Measurements from ENCODE around the gene INHBC.

The INHBC gene

GRCh38 chr12:57476162-57476992 is 41.8 kb downstream of the INHBC start:
- H3K27me3 ChIP-seq (ENCODE audit: control insufficient read depth in 1 of 2, insufficient read depth in 2 of 2, low read length in 2 of 2): peaks cover 37 to 50% of the 10 kb centered on the region in 2 donors
- H3K9me3 ChIP-seq (ENCODE audit: control insufficient read depth in 2 of 2, low read length in 2 of 2): no peaks in the 10 kb centered on the region
- no peak overlapping the region for H3K27ac ChIP-seq (ENCODE audit: low read length)
- H3K4me3 ChIP-seq (ENCODE audit: low read length in 2 of 2): peak overlapping the region; percentile 51 to 68
- peaks cover 17% of the 10 kb centered on the region for H3K4me1 ChIP-seq (ENCODE audit: control insufficient read depth, insufficient read depth, low read length)
- H3K36me3 ChIP-seq (ENCODE audit: control insufficient read depth in 2 of 2, insufficient read depth in 2 of 2, low read length in 2 of 2): no peaks in the 10 kb centered on the region
- peak overlapping the region in 1 of 2 donors; percentile 16 for H3K9ac ChIP-seq (ENCODE audit: low read length in 2 of 2)

GRCh38 chr12:57476993-57477709 is 42.6 kb downstream of the INHBC start:
- Histone ChIP-seq H3K4me3 (ENCODE audit: low read length in 2 of 2) (peak overlapping the region in 1 of 2 donors; percentile 44), H3K9me3 (ENCODE audit: control insufficient read depth in 2 of 2, low read length in 2 of 2) (no peaks in the 10 kb centered on the region), H3K27ac (ENCODE audit: low read length) (no peak overlapping the region), H3K4me1 (ENCODE audit: control insufficient read depth, insufficient read depth, low read length) (peaks cover 17% of the 10 kb centered on the region), H3K27me3 (ENCODE audit: control insufficient read depth in 1 of 2, insufficient read depth in 2 of 2, low read length in 2 of 2) (peaks cover 37 to 47% of the 10 kb centered on the region in 2 donors), H3K36me3 (ENCODE audit: control insufficient read depth in 2 of 2, insufficient read depth in 2 of 2, low read length in 2 of 2) (no peaks in the 10 kb centered on the region), H3K9ac (ENCODE audit: low read length in 2 of 2) (no peak overlapping the region)

DNA sequence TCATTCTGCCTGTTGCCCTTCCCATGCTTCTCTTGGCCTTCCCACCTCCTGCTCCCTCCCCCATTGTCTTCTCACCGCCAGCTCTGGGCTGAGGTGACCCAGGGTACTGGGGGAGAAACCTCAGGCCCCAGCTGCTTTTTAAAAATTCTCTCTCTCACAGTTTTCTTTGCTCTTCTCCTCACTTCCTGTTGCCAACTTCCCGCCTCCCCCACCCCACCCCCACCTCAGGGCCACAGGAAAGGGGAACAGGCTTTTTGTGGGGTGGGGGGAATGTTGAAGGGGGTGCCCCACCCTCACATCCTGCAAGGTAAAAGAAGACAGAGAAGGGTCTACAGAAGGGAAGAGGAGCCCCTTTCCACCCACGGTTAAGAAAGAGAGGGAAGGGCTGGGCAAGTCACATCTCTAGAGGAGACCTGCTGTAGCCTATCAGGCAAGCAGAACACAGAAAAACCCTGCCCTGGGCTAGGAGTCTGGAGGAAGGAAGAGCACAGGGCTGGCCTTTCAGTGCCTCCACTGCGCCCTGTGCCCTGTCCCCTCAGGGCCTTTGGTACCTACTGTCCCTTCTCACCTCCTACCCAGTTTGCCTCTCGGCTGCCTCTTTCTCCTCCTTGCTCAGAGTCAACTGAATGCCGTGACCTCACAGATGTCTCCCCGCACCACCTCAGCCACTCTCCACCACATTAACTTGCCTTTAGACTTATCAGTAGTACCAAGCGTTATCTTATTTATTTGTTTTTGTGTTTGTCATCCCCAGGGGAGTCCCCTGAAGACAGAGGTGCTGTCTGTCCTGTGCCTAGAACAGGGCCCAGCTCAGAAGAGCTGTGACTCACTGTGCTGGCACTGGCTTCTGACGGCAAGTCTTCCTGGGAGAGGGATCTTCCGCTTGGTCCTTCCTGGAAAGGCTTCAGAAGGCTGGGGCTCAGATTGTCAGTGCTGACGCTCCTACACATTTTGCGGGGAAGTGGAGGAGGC is 43.4 kb downstream of the INHBC start:
- Histone ChIP-seq H3K27me3 (ENCODE audit: control insufficient read depth in 1 of 2, insufficient read depth in 2 of 2, low read length in 2 of 2) (peaks cover 37 to 41% of the 10 kb centered on the region in 2 donors), H3K27ac (ENCODE audit: low read length) (peak overlapping the region; percentile 24), H3K4me3 (ENCODE audit: low read length in 2 of 2) (no peak overlapping the region), H3K9me3 (ENCODE audit: control insufficient read depth in 2 of 2, low read length in 2 of 2) (no peaks in the 10 kb centered on the region), H3K4me1 (ENCODE audit: control insufficient read depth, insufficient read depth, low read length) (peaks cover 17% of the 10 kb centered on the region), H3K9ac (ENCODE audit: low read length in 2 of 2) (no peak overlapping the region), H3K36me3 (ENCODE audit: control insufficient read depth in 2 of 2, insufficient read depth in 2 of 2, low read length in 2 of 2) (no peaks in the 10 kb centered on the region)

GRCh38 chr12:57479043-57479375 is 44.4 kb downstream of the INHBC start:
- peaks cover 33 to 41% of the 10 kb centered on the region in 2 donors for H3K27me3 ChIP-seq (ENCODE audit: control insufficient read depth in 1 of 2, insufficient read depth in 2 of 2, low read length in 2 of 2)
- H3K27ac ChIP-seq (ENCODE audit: low read length): peak overlapping the region; percentile 24
- no peaks in the 10 kb centered on the region for H3K36me3 ChIP-seq (ENCODE audit: control insufficient read depth in 2 of 2, insufficient read depth in 2 of 2, low read length in 2 of 2)
- peaks cover 17% of the 10 kb centered on the region for H3K4me1 ChIP-seq (ENCODE audit: control insufficient read depth, insufficient read depth, low read length)
- no peak overlapping the region for H3K9ac ChIP-seq (ENCODE audit: low read length in 2 of 2)
- H3K4me3 ChIP-seq (ENCODE audit: low read length in 2 of 2): no peak overlapping the region
- no peaks in the 10 kb centered on the region for H3K9me3 ChIP-seq (ENCODE audit: control insufficient read depth in 2 of 2, low read length in 2 of 2)

- Histone ChIP-seq H3K36me3 (ENCODE audit: control insufficient read depth in 2 of 2, insufficient read depth in 2 of 2, low read length in 2 of 2) (no peaks in the 10 kb centered on the region), H3K9ac (ENCODE audit: low read length in 2 of 2) (no peak within 1 kb of the TSS), H3K4me3 (ENCODE audit: low read length in 2 of 2) (no peak within 1 kb of the TSS), H3K9me3 (ENCODE audit: control insufficient read depth in 2 of 2, low read length in 2 of 2) (no peaks in the 10 kb centered on the region), H3K27ac (ENCODE audit: low read length) (peak within 1 kb of the TSS; percentile 24), H3K27me3 (ENCODE audit: control insufficient read depth in 1 of 2, insufficient read depth in 2 of 2, low read length in 2 of 2) (peaks cover 27 to 36% of the 10 kb centered on the region in 2 donors), H3K4me1 (ENCODE audit: control insufficient read depth, insufficient read depth, low read length) (peaks cover 17% of the 10 kb centered on the region)
Observed at GRCh38 chr12:57479376-57480115, 45.0 kb downstream of the INHBC start, which contains the start of gene ARHGAP9. ARHGAP9 (minus strand) TSS chr12:57479866; CDS start chr12:57479406, 460 bp downstream.

- H3K36me3 ChIP-seq (ENCODE audit: control insufficient read depth in 2 of 2, insufficient read depth in 2 of 2, low read length in 2 of 2): no peaks in the 10 kb centered on the region
- no peaks in the 10 kb centered on the region for H3K9me3 ChIP-seq (ENCODE audit: control insufficient read depth in 2 of 2, low read length in 2 of 2)
- no peak overlapping the region for H3K27ac ChIP-seq (ENCODE audit: low read length)
- H3K9ac ChIP-seq (ENCODE audit: low read length in 2 of 2): no peak overlapping the region
- H3K4me3 ChIP-seq (ENCODE audit: low read length in 2 of 2): no peak overlapping the region
- peaks cover 9 to 15% of the 10 kb centered on the region in 2 donors for H3K27me3 ChIP-seq (ENCODE audit: control insufficient read depth in 1 of 2, insufficient read depth in 2 of 2, low read length in 2 of 2)
- no peaks in the 10 kb centered on the region for H3K4me1 ChIP-seq (ENCODE audit: control insufficient read depth, insufficient read depth, low read length)
Observed at GRCh38 chr12:57481671-57482070, 47.1 kb downstream of the INHBC start.

- no peak overlapping the region for H3K27ac ChIP-seq (ENCODE audit: low read length)
- H3K36me3 ChIP-seq (ENCODE audit: control insufficient read depth in 2 of 2, insufficient read depth in 2 of 2, low read length in 2 of 2): no peaks in the 10 kb centered on the region
- no peaks in the 10 kb centered on the region for H3K9me3 ChIP-seq (ENCODE audit: control insufficient read depth in 2 of 2, low read length in 2 of 2)
- no peak overlapping the region for H3K9ac ChIP-seq (ENCODE audit: low read length in 2 of 2)
- peaks cover 3 to 8% of the 10 kb centered on the region in 2 donors for H3K27me3 ChIP-seq (ENCODE audit: control insufficient read depth in 1 of 2, insufficient read depth in 2 of 2, low read length in 2 of 2)
- no peak overlapping the region for H3K4me3 ChIP-seq (ENCODE audit: low read length in 2 of 2)
- H3K4me1 ChIP-seq (ENCODE audit: control insufficient read depth, insufficient read depth, low read length): peaks cover 7% of the 10 kb centered on the region
Observed at GRCh38 chr12:57483466-57483865, 48.9 kb downstream of the INHBC start.

- Histone ChIP-seq H3K4me3 (ENCODE audit: low read length in 2 of 2) (no peak overlapping the region), H3K27me3 (ENCODE audit: control insufficient read depth in 1 of 2, insufficient read depth in 2 of 2, low read length in 2 of 2) (peaks cover 0 to 3% of the 10 kb centered on the region in 2 donors), H3K9me3 (ENCODE audit: control insufficient read depth in 2 of 2, low read length in 2 of 2) (no peaks in the 10 kb centered on the region), H3K9ac (ENCODE audit: low read length in 2 of 2) (no peak overlapping the region), H3K4me1 (ENCODE audit: control insufficient read depth, insufficient read depth, low read length) (peaks cover 16% of the 10 kb centered on the region), H3K27ac (ENCODE audit: low read length) (no peak overlapping the region), H3K36me3 (ENCODE audit: control insufficient read depth in 2 of 2, insufficient read depth in 2 of 2, low read length in 2 of 2) (peaks cover 13 to 15% of the 10 kb centered on the region in 2 donors)
Observed at GRCh38 chr12:57485695-57486094, 51.1 kb downstream of the INHBC start.

DNA sequence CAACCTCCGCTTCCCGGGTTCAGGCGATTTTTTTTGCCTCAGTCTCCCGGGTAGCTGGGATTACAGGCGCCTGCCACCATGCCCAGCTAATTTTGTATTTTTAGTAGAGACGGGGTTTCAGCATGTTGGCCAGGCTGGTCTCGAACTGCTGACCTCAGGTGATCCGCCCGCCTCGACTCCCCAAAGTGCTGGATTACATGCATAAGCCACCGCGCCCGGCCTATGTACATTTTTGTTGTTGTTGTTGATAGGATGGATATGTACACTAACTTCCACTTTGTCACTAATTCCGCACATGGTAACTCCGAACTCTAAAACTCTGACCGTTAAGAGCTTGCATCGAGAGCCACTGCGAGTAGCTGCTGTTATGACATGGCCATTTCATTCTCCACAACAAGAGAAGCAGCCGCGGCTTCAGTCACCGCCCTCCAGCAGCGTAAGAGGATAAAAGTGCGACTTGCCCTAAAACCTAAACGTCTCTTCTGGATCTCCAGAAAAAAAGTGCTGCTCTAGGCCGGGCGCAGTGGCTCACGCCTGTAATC is 52.5 kb downstream of the INHBC start:
- H3K9ac ChIP-seq (ENCODE audit: low read length in 2 of 2): no peak overlapping the region
- no peaks in the 10 kb centered on the region for H3K27me3 ChIP-seq (ENCODE audit: control insufficient read depth in 1 of 2, insufficient read depth in 2 of 2, low read length in 2 of 2)
- H3K4me1 ChIP-seq (ENCODE audit: control insufficient read depth, insufficient read depth, low read length): peaks cover 16% of the 10 kb centered on the region
- H3K4me3 ChIP-seq (ENCODE audit: low read length in 2 of 2): peak overlapping the region; percentile 88 to 97
- no peaks in the 10 kb centered on the region for H3K9me3 ChIP-seq (ENCODE audit: control insufficient read depth in 2 of 2, low read length in 2 of 2)
- H3K27ac ChIP-seq (ENCODE audit: low read length): no peak overlapping the region
- peaks cover 23 to 25% of the 10 kb centered on the region in 2 donors for H3K36me3 ChIP-seq (ENCODE audit: control insufficient read depth in 2 of 2, insufficient read depth in 2 of 2, low read length in 2 of 2)

All from stomach smooth muscle (tissue), 2 donors.